Right cardiac atrium (tissue), 5 donors: ENCODE data around the gene CABP4. TPM values are rescaled to one million over a fixed set of nuclear protein-coding genes. Genes with fewer than 3 reads are reported as not detected.
"Not testable (repeated sequence)": the region's sequence is repeated elsewhere in the genome, so short reads cannot be mapped to it uniquely, and the experiment has no call there.

Experiments
- ATAC-seq, 2 donors: fragments of 200-7000 bp; cut with Tn5 transposase; one replicate each; pipeline versions ENCODE4 v1.8.0 to v1.9.1; 2020; ENCODE audit warnings: moderate library complexity in 2 of 2, mild to moderate bottlenecking in 1 of 2
- DNase-seq, 3 donors: peaks; one replicate each; pipeline ENCODE4 v3.0.0-alpha.2; 2020
- H3K27ac ChIP-seq: one replicate; pipeline ENCODE4 v1.5.1; 2013; ENCODE audit warnings: mild to moderate bottlenecking, low read length, control low read depth, moderate library complexity
- H3K27me3 ChIP-seq: one replicate; pipeline ENCODE4 v1.6.1; 2013; ENCODE audit not compliant: control insufficient read depth, insufficient read depth
- H3K4me1 ChIP-seq: one replicate; pipeline ENCODE4 v1.6.1; 2013; ENCODE audit warnings: low read length; ENCODE audit not compliant: control insufficient read depth, insufficient read depth
- H3K4me3 ChIP-seq: one replicate; pipeline ENCODE4 v1.5.1; 2013; ENCODE audit warnings: low read length, control low read depth
- H3K9me3 ChIP-seq: one replicate; pipeline ENCODE4 v1.6.1; 2013; ENCODE audit warnings: low read length; ENCODE audit not compliant: control insufficient read depth
- WGBS: extraction: QIAGEN DNeasy Blood & Tissue Kit; methylation state at CpG from one replicate; pipeline ENCODE4 v1.1.7; 2013; 5-methylcytosine and 5-hydroxymethylcytosine counted together
- intact Hi-C, 4 donors: fragments of 100-400 bp; cut with DNase I; formaldehyde crosslinking; loops; one replicate each; pipeline versions ENCODE4 v1.11.0 to v1.14.0; 2022 to 2023
- polyA plus RNA-seq: library from polyadenylated mRNA; stranded (reverse); fragments of 200-250 nt; gene quantifications from one replicate; pipeline ENCODE4 v1.2.3, GENCODE V29; 2013
- total RNA-seq, 4 donors: library from RNA; stranded (reverse); fragmentation: NEBNext Ultra II Directional; extraction: Animal tissue kit (Norgen Biotek cat#: 25700); gene quantifications; one replicate each; pipeline ENCODE4 v1.2.1, GENCODE V29; 2021
- donor health status: healthy with polysubstance abuse.
- donor health status: DM: no; HTN: yes; CAD: no.
- donor health status: DM: no; HTN: no; CAD: no.
- donor health status: DM: no; HTN: yes; CAD: no; lungs with severe emphysema.
- donor health status: DM: yes; HTN: yes; CAD: no.

The CABP4 gene
- total and polyA plus RNA-seq, 5 donors, result 0.81 to 1.8 (median 1.2) TPM

GRCh38 chr11:67463680-67464410 is 8.7 kb downstream of the CABP4 start:
- Histone ChIP-seq H3K27ac (peak overlapping the region; percentile 86), H3K27me3 (no peaks in the 10 kb centered on the region), H3K4me3 (peak overlapping the region; percentile 42), H3K9me3 (no peaks in the 10 kb centered on the region), H3K4me1 (peaks cover 3% of the 10 kb centered on the region)
- intact Hi-C loops, result loop anchor here in 1 of 4 donors (10.0 kb wide), 1 partner anchor 49 kb away; the partner anchor contains the start of gene CARNS1
- peak; percentile 38 to 51 for ATAC-seq
- peak; percentile 60 to 85 (median 83) for DNase-seq
- 76% methylated on average over 20 of the region's 20 CpGs for WGBS

DNA sequence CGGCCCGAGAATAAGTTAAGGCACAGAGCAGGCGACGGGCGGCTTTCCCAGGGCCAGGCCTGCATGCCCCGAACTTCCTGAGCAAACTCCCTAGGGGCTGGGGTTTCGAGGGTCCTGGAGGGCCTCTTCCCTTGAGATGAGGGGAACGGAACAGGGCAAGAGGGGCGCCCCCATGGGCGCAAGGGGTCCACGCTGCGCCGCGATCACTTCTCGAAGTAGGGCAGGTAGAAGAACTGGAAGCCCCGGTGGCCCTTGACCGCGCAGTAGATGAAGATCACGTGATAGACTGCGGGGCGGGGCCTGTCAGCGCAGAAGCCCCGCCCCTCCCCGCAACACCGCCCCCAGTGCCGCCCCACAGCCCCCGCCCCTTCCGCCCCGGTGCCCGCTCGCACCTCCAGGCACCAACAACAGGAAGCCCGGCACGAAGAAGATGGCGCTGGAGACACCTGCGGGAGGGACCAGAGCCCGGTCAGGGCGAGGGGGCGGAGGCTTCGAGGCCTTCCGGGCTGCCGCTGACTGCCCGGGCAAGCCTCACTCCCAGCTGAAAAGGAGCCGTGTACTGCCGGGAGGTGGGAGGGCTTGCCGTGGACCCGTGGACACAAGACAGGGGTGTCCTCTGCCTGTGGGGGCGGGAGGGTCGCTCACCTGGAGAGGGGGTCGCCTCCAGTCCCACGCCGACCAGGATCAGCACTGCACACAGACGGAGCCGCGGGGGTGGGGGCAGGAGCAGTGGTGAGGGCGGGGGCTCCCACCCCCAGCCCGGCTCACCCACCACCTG is 9.4 kb downstream of the CABP4 start:
- Histone ChIP-seq H3K9me3 (no peaks in the 10 kb centered on the region), H3K27ac (peak overlapping the region; percentile 87), H3K4me3 (peak overlapping the region; percentile 42), H3K27me3 (no peaks in the 10 kb centered on the region), H3K4me1 (peaks cover 3% of the 10 kb centered on the region)
- DNase-seq (peak; percentile 84 to 94 (median 94)), ATAC-seq (peak; percentile 73 to 78)
- WGBS, result 18% methylated on average over 56 of the region's 56 CpGs
- intact Hi-C loops, result loop anchor here in 2 of 4 donors (5.0 to 10.0 kb wide), 2 partner anchors 50 to 62 kb away; partner anchors contain the start of genes CARNS1 (in 1 of the 2), PPP1CA (in 1 of the 2) and TBC1D10C (in 1 of the 2)

DNA sequence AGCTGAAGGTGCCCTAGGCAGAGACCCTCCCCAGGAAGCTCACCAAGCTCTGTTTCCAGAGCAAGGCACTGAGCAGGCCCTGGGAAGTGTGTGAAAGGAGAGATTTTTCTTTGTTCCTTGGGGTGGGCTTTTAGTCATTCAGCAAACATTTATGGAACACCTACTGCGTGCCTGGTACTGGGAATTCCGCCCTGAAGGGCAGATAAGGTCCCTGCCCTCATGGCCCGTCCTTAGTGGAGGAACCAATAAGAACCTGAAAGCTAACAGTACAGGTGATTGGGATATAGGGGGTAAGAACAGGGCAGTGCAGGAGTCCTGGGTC is 10.0 kb downstream of the CABP4 start:
- intact Hi-C loops, result loop anchor here in 2 of 4 donors (5.0 to 10.0 kb wide), 2 partner anchors 50 to 63 kb away; partner anchors contain the start of genes CARNS1 (in 1 of the 2), PPP1CA (in 1 of the 2) and TBC1D10C (in 1 of the 2)
- H3K4me3 ChIP-seq, result peak overlapping the region; percentile 42
- DNase-seq (peak in 1 of 3 donors; percentile 7), ATAC-seq (no peak)
- no peaks in the 10 kb centered on the region for H3K9me3 ChIP-seq
- peaks cover 3% of the 10 kb centered on the region for H3K4me1 ChIP-seq
- no peaks in the 10 kb centered on the region for H3K27me3 ChIP-seq
- 59% methylated on average over 3 of the region's 3 CpGs for WGBS
- peak overlapping the region; percentile 87 for H3K27ac ChIP-seq

DNA sequence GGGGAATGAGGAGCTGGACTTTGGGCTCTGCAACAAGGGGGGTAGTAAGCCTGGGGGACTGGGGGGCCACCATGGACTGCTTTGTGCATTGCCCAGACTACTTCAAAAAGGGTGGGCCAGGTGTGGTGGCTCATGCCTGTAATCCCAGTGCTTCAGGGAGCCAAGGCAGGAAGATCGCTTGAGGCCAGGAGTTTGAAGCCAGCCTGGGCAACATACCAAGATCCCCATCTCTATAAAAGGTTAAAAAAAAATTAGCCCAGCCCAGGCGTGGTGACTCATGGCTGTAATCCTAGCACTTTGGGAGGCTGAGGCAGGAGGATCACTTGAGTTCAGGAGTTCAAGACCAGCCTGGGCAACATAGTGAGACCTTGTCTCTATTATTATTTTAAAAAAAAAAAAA is 10.4 kb downstream of the CABP4 start:
- H3K4me3 ChIP-seq, H3K27me3 ChIP-seq, H3K9me3 ChIP-seq, H3K4me1 ChIP-seq, ATAC-seq: not testable (repeated sequence)
- H3K27ac ChIP-seq, result peak overlapping the region; percentile 87
- 76% methylated on average over 2 of the region's 2 CpGs for WGBS
- intact Hi-C loops, result loop anchor here in 2 of 4 donors (5.0 to 10.0 kb wide), 2 partner anchors 51 to 63 kb away; partner anchors contain the start of genes CARNS1 (in 1 of the 2), PPP1CA (in 1 of the 2) and TBC1D10C (in 1 of the 2)
- peak in 2 of 3 donors; percentile 40 to 43 for DNase-seq

DNA sequence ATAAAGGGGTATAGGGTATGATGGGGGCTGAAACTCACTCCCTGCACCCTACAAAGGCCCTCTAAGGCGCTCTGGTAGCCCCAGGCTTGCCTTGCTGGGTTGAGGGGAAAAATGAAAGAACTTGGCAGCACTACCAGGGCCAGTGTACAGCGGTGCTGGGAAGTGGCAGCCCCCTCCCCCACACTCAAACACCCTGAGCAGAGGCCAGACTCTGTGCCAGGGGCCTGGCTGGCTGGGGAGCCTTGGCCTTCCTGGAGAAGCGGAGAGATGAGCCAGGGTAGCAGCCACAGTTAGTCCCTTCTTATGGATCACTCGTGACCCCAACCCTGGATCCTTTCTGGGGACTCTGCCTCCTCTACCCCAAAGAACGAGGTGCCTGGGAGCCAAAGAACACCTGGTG is 11.2 kb downstream of the CABP4 start:
- ATAC-seq (no peak), DNase-seq (peak; percentile 20 to 72 (median 56))
- H3K9me3 ChIP-seq, result no peaks in the 10 kb centered on the region
- no peaks in the 10 kb centered on the region for H3K27me3 ChIP-seq
- H3K27ac ChIP-seq, result no peak overlapping the region
- intact Hi-C loops, result loop anchor here in 2 of 4 donors (5.0 to 10.0 kb wide), 2 partner anchors 52 to 64 kb away; partner anchors contain the start of genes CARNS1 (in 1 of the 2), PPP1CA (in 1 of the 2) and TBC1D10C (in 1 of the 2)
- WGBS, result 76% methylated on average over 5 of the region's 5 CpGs
- no peak overlapping the region for H3K4me3 ChIP-seq
- peaks cover 3% of the 10 kb centered on the region for H3K4me1 ChIP-seq

- Histone ChIP-seq H3K27ac (no peak overlapping the region), H3K4me3 (no peak overlapping the region), H3K27me3 (no peaks in the 10 kb centered on the region), H3K9me3 (no peaks in the 10 kb centered on the region), H3K4me1 (peaks cover 3% of the 10 kb centered on the region)
- WGBS, result 74% methylated on average over 11 of the region's 11 CpGs
- DNase-seq, result peak; percentile 20 to 61 (median 55)
- intact Hi-C loops, result loop anchor here in 2 of 4 donors (5.0 to 10.0 kb wide), 2 partner anchors 52 to 65 kb away; partner anchors contain the start of genes CARNS1 (in 1 of the 2), PPP1CA (in 1 of the 2) and TBC1D10C (in 1 of the 2)
- no peak for ATAC-seq
Observed at GRCh38 chr11:67466962-67467771, 12.0 kb downstream of the CABP4 start.

GRCh38 chr11:67468056-67468455 is 12.9 kb downstream of the CABP4 start:
- Histone ChIP-seq H3K27ac (no peak overlapping the region), H3K9me3 (no peaks in the 10 kb centered on the region), H3K4me1 (peaks cover 3% of the 10 kb centered on the region), H3K4me3 (peak overlapping the region; percentile 75), H3K27me3 (no peaks in the 10 kb centered on the region)
- ATAC-seq (no peak), DNase-seq (peak; percentile 35 to 62 (median 56))
- intact Hi-C loops, result loop anchor here in 2 of 4 donors (5.0 to 10.0 kb wide), 2 partner anchors 53 to 66 kb away; partner anchors contain the start of genes CARNS1 (in 1 of the 2), PPP1CA (in 1 of the 2) and TBC1D10C (in 1 of the 2)
- 22% methylated on average over 5 of the region's 5 CpGs for WGBS

DNA sequence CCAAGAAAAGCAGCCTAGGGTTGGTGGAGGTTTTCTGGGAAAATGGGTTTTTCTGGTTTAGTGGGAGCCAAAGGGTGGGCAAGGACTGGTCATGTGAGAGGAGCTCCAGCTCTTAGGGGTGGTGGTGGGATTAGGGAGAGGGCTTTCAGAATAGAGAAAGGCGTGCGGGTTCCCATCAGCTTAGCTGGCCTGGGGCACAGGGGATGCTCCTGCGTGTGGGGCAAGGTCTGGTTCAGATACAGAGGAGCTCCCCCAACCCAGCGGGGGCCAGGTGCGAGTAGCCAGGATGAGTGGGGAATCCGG is 13.3 kb downstream of the CABP4 start:
- Histone ChIP-seq H3K27ac (peak overlapping the region; percentile 64), H3K4me1 (peaks cover 3% of the 10 kb centered on the region), H3K27me3 (no peaks in the 10 kb centered on the region), H3K9me3 (no peaks in the 10 kb centered on the region), H3K4me3 (peak overlapping the region; percentile 75)
- no peak for DNase-seq
- 5% methylated on average over 6 of the region's 6 CpGs for WGBS
- no peak for ATAC-seq
- intact Hi-C loops, result loop anchor here in 2 of 4 donors (5.0 to 10.0 kb wide), 2 partner anchors 54 to 66 kb away; partner anchors contain the start of genes CARNS1 (in 1 of the 2), PPP1CA (in 1 of the 2) and TBC1D10C (in 1 of the 2)

DNA sequence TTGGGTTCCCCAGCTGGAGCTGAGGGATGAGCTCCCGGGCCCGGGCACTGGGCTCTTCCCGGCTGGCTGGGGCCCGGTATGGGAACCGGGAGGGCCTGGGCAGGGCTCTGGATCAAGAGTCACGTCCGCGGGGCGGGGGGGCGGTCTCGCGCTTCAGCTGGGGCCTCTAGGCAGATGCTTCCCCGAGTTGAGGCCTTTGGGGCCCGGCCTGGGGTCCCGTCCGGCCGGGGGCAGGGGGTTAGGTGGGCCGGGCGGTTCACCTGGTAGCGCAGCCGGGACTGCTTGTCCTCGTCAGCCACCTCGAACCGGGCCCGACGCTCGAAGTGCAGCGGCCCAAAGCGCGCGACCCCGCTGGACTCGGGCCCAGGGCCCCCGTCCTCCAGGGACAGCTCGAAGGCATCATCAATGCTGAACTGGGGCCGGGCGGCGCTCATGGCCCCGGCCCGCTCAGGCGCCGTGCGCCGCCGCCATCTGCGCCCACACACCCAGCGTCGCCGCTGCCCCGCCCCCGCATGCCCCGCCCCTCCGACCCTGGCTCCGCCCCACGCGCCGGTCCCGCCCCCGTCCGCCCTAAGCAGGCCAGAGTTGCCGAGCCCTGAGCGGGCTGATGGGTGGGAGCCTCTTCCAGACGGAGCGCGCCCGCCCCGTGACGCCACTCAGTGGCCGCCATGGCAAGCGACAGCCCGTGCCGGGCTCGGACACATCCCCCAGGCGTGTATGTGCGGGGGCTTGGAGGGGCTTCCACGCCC is 13.8 kb downstream of the CABP4 start, which contains the start of gene TMEM134:
Gene TMEM134, minus strand, starts transcription at position 493 of the 749 bp plus-strand sequence. Its CDS starts 59 bp downstream, at position 434.
- no peaks in the 10 kb centered on the region for H3K9me3 ChIP-seq
- peak within 1 kb of the TSS; percentile 79 for H3K27ac ChIP-seq
- H3K27me3 ChIP-seq, result no peaks in the 10 kb centered on the region
- ATAC-seq, result peak; percentile 92 to 94
- H3K4me3 ChIP-seq, result peak within 1 kb of the TSS; percentile 75
- H3K4me1 ChIP-seq, result peaks cover 3% of the 10 kb centered on the region
- WGBS, result under 1% methylated on average over 76 of the region's 76 CpGs
- peak; percentile 94 to 97 (median 97) for DNase-seq
- intact Hi-C loops, result loop anchor here in 2 of 4 donors (5.0 to 10.0 kb wide), 2 partner anchors 54 to 67 kb away; partner anchors contain the start of genes CARNS1 (in 1 of the 2), PPP1CA (in 1 of the 2) and TBC1D10C (in 1 of the 2)
